ENCODE results near the gene UBQLN4. TPM values are rescaled to one million over a fixed set of nuclear protein-coding genes. Genes with fewer than 3 reads are reported as not detected.

UBQLN4 gene
- total RNA-seq, 4 donors from 2014 or later, result 16.3 to 22.5 (median 21.4) TPM

GRCh38 chr1:156064615-156065014 is 11.0 kb upstream of the UBQLN4 start:
- no peak overlapping the region for H3K27ac ChIP-seq
- TF ChIP-seq CTCF (IDR thresholded peaks at IDR 0.05), result no peak
- no peak for TF ChIP-seq POLR2A (IDR thresholded peaks at IDR 0.05)
- peaks cover 0 to 10% (median 0%) of the 10 kb centered on the region in 3 donors for H3K36me3 ChIP-seq
- no peaks in the 10 kb centered on the region for H3K27me3 ChIP-seq
- H3K4me3 ChIP-seq, result no peak overlapping the region
- H3K4me1 ChIP-seq, result no peaks in the 10 kb centered on the region
- no peak for DNase-seq
- no peaks in the 10 kb centered on the region for H3K9me3 ChIP-seq

- H3K36me3 ChIP-seq, result peaks cover 0 to 3% (median 0%) of the 10 kb centered on the region in 3 donors
- H3K9me3 ChIP-seq, result no peaks in the 10 kb centered on the region
- H3K4me1 ChIP-seq, result no peaks in the 10 kb centered on the region
These were observed 10.3 kb upstream of the UBQLN4 start for GRCh38 chr1:156063997-156064285.

GRCh38 chr1:156062189-156062588 is 8.6 kb upstream of the UBQLN4 start:
- DNase-seq, result peak in 1 of 3 donors; percentile 54

More at GRCh38 chr1:156063997-156064285, 10.3 kb upstream of the UBQLN4 start:
- Histone ChIP-seq H3K27me3 (no peaks in the 10 kb centered on the region), H3K4me3 (no peak overlapping the region), H3K27ac (no peak overlapping the region)
- DNase-seq, result no peak
- TF ChIP-seq POLR2A (IDR thresholded peaks at IDR 0.05) (no peak), CTCF (IDR thresholded peaks at IDR 0.05) (no peak)

GRCh38 chr1:156060937-156061636 is 7.5 kb upstream of the UBQLN4 start, which contains the start of gene RAB25:
RAB25 (plus strand) TSS chr1:156061160; CDS start chr1:156061401, 241 bp downstream.
- TF ChIP-seq POLR2A (IDR thresholded peaks at IDR 0.05) (peak; percentile 60 to 85), CTCF (IDR thresholded peaks at IDR 0.05) (no peak)
- peaks cover 0 to 6% (median 0%) of the 10 kb centered on the region in 3 donors for H3K36me3 ChIP-seq
- DNase-seq, result peak in 2 of 3 donors; percentile 86 to 87

More at GRCh38 chr1:156062189-156062588, 8.6 kb upstream of the UBQLN4 start:
- H3K27ac ChIP-seq, result peak overlapping the region in 3 of 4 donors; percentile 63 to 86 (median 79)
- TF ChIP-seq CTCF (IDR thresholded peaks at IDR 0.05), result no peak
- no peak for TF ChIP-seq POLR2A (IDR thresholded peaks at IDR 0.05)
- no peaks in the 10 kb centered on the region for H3K4me1 ChIP-seq
- peaks cover 0 to 6% (median 0%) of the 10 kb centered on the region in 3 donors for H3K36me3 ChIP-seq
- H3K9me3 ChIP-seq, result no peaks in the 10 kb centered on the region
- no peaks in the 10 kb centered on the region for H3K27me3 ChIP-seq
- peak overlapping the region in 3 of 4 donors; percentile 14 to 63 (median 53) for H3K4me3 ChIP-seq

GRCh38 chr1:156056326-156056849 is 2.8 kb upstream of the UBQLN4 start:
- Histone ChIP-seq H3K27me3 (no peaks in the 10 kb centered on the region), H3K27ac (no peak overlapping the region), H3K9me3 (no peaks in the 10 kb centered on the region), H3K4me3 (no peak overlapping the region), H3K4me1 (peaks cover 0 to 21% (median 5%) of the 10 kb centered on the region in 4 donors), H3K36me3 (peaks cover 0 to 6% (median 0%) of the 10 kb centered on the region in 3 donors)
- DNase-seq, result no peak
- no peak for TF ChIP-seq POLR2A (IDR thresholded peaks at IDR 0.05)
- no peak for TF ChIP-seq CTCF (IDR thresholded peaks at IDR 0.05)

More at GRCh38 chr1:156060937-156061636, 7.5 kb upstream of the UBQLN4 start, which contains the start of gene RAB25:
- Histone ChIP-seq H3K4me1 (peaks cover 0 to under 1% (median 0%) of the 10 kb centered on the region in 4 donors), H3K9me3 (no peaks in the 10 kb centered on the region), H3K27me3 (no peaks in the 10 kb centered on the region), H3K27ac (peak within 1 kb of the TSS in 3 of 4 donors; percentile 63 to 86 (median 79)), H3K4me3 (peak within 1 kb of the TSS in 3 of 4 donors; percentile 14 to 63 (median 53))
